ENCODE results near the gene NPY2R.

NPY2R gene

GRCh38 chr4:155208258-155209054, at the start of gene NPY2R:
TSS of gene NPY2R (plus strand) at chr4:155208636. CDS start at chr4:155213940, 5,304 bp downstream.
- DNase-seq (ENCODE audit: extremely low spot score, insufficient read length, low read depth) = no peak

GRCh38 chr4:155161357-155161756, 47.1 kb upstream of the NPY2R start:
- DNase-seq (ENCODE audit: extremely low spot score, insufficient read length, low read depth) = no peak
- no peak for FAIRE-seq

More at GRCh38 chr4:155208258-155209054, at the start of gene NPY2R:
- no peak for FAIRE-seq

- no peak for FAIRE-seq
- no peak for DNase-seq (ENCODE audit: extremely low spot score, insufficient read length, low read depth)
These were observed 43.7 kb upstream of the NPY2R start for GRCh38 chr4:155164718-155165117.

- FAIRE-seq (no peak), DNase-seq (ENCODE audit: extremely low spot score, insufficient read length, low read depth) (no peak)
These were observed 37.9 kb upstream of the NPY2R start for GRCh38 chr4:155170569-155170968.

- FAIRE-seq (no peak), DNase-seq (ENCODE audit: extremely low spot score, insufficient read length, low read depth) (no peak)
These were observed 35.1 kb upstream of the NPY2R start for GRCh38 chr4:155173371-155173770.

- DNase-seq (ENCODE audit: extremely low spot score, insufficient read length, low read depth) = no peak
- FAIRE-seq = no peak
These were observed 33.8 kb upstream of the NPY2R start for GRCh38 chr4:155174668-155175067.

- no peak for FAIRE-seq
- DNase-seq (ENCODE audit: extremely low spot score, insufficient read length, low read depth) = no peak
These were observed 29.2 kb upstream of the NPY2R start for GRCh38 chr4:155179216-155179615.

- no peak for DNase-seq (ENCODE audit: extremely low spot score, insufficient read length, low read depth)
- no peak for FAIRE-seq
These were observed 21.5 kb upstream of the NPY2R start for GRCh38 chr4:155186972-155187371.

GRCh38 chr4:155187989-155188388, 20.4 kb upstream of the NPY2R start:
- no peak for FAIRE-seq

GRCh38 chr4:155190099-155190498, 18.3 kb upstream of the NPY2R start:
- DNase-seq (ENCODE audit: extremely low spot score, insufficient read length, low read depth) = no peak
- FAIRE-seq = no peak

More at GRCh38 chr4:155187989-155188388, 20.4 kb upstream of the NPY2R start:
- DNase-seq (ENCODE audit: extremely low spot score, insufficient read length, low read depth) = no peak

- no peak for FAIRE-seq
- DNase-seq (ENCODE audit: extremely low spot score, insufficient read length, low read depth) = no peak
These were observed 10.7 kb upstream of the NPY2R start for GRCh38 chr4:155197757-155198156.

- FAIRE-seq = no peak
- DNase-seq (ENCODE audit: extremely low spot score, insufficient read length, low read depth) = no peak
These were observed 740 bp upstream of the NPY2R start for GRCh38 chr4:155207534-155208257.

GRCh38 chr4:155220025-155220424, 11.6 kb downstream of the NPY2R start:
- FAIRE-seq (no peak), DNase-seq (ENCODE audit: extremely low spot score, insufficient read length, low read depth) (no peak)

- no peak for FAIRE-seq
- no peak for DNase-seq (ENCODE audit: extremely low spot score, insufficient read length, low read depth)
These were observed 18.7 kb downstream of the NPY2R start for GRCh38 chr4:155227131-155227530.

- DNase-seq (ENCODE audit: extremely low spot score, insufficient read length, low read depth) (no peak), FAIRE-seq (no peak)
These were observed 20.3 kb downstream of the NPY2R start for GRCh38 chr4:155228713-155229112.

- DNase-seq (ENCODE audit: extremely low spot score, insufficient read length, low read depth) = no peak
- FAIRE-seq = no peak
These were observed 24.0 kb downstream of the NPY2R start for GRCh38 chr4:155232432-155232831.

GRCh38 chr4:155234206-155234605, 25.8 kb downstream of the NPY2R start:
- DNase-seq (ENCODE audit: extremely low spot score, insufficient read length, low read depth) (no peak), FAIRE-seq (no peak)

GRCh38 chr4:155237567-155237966, 29.1 kb downstream of the NPY2R start:
- DNase-seq (ENCODE audit: extremely low spot score, insufficient read length, low read depth) (no peak), FAIRE-seq (no peak)

GRCh38 chr4:155241225-155241624, 32.8 kb downstream of the NPY2R start:
- FAIRE-seq (no peak), DNase-seq (ENCODE audit: extremely low spot score, insufficient read length, low read depth) (no peak)

- DNase-seq (ENCODE audit: extremely low spot score, insufficient read length, low read depth) = no peak
- FAIRE-seq = no peak
These were observed 33.2 kb downstream of the NPY2R start for GRCh38 chr4:155241664-155242063.

- no peak for FAIRE-seq
These were observed 36.7 kb downstream of the NPY2R start for GRCh38 chr4:155245105-155245504.

More at GRCh38 chr4:155245105-155245504, 36.7 kb downstream of the NPY2R start:
- no peak for DNase-seq (ENCODE audit: extremely low spot score, insufficient read length, low read depth)
